ENCODE data around the gene ILDR1.

The ILDR1 gene

GRCh38 chr3:121995161-121996137, 26.6 kb downstream of the ILDR1 start:
- no peak for DNase-seq (ENCODE audit: low read depth in 1 of 2, low spot score in 1 of 2)

- DNase-seq (ENCODE audit: low read depth in 1 of 2, low spot score in 1 of 2): no peak
Observed at GRCh38 chr3:121994551-121994950, 27.5 kb downstream of the ILDR1 start.

- no peak for DNase-seq (ENCODE audit: low read depth in 1 of 2, low spot score in 1 of 2)
Observed at GRCh38 chr3:121992601-121993560, 29.2 kb downstream of the ILDR1 start.

- no peak for DNase-seq (ENCODE audit: low read depth in 1 of 2, low spot score in 1 of 2)
Observed at GRCh38 chr3:121989943-121990342, 32.1 kb downstream of the ILDR1 start.

GRCh38 chr3:121988146-121988545, 33.9 kb downstream of the ILDR1 start:
- DNase-seq (ENCODE audit: low read depth in 1 of 2, low spot score in 1 of 2): no peak

- DNase-seq (ENCODE audit: low read depth in 1 of 2, low spot score in 1 of 2): no peak
Observed at GRCh38 chr3:121985846-121986245, 36.2 kb downstream of the ILDR1 start.

GRCh38 chr3:121981473-121981872, 40.6 kb downstream of the ILDR1 start:
- DNase-seq (ENCODE audit: low read depth in 1 of 2, low spot score in 1 of 2): no peak

GRCh38 chr3:121980450-121980796, 41.6 kb downstream of the ILDR1 start:
- DNase-seq (ENCODE audit: low read depth in 1 of 2, low spot score in 1 of 2): no peak

GRCh38 chr3:121979734-121980449, 42.2 kb downstream of the ILDR1 start:
- no peak for DNase-seq (ENCODE audit: low read depth in 1 of 2, low spot score in 1 of 2)

GRCh38 chr3:121979246-121979645, 42.8 kb downstream of the ILDR1 start:
- no peak for DNase-seq (ENCODE audit: low read depth in 1 of 2, low spot score in 1 of 2)

- DNase-seq (ENCODE audit: low read depth in 1 of 2, low spot score in 1 of 2): no peak
Observed at GRCh38 chr3:121976727-121977126, 45.3 kb downstream of the ILDR1 start.

GRCh38 chr3:121975702-121976302, 46.2 kb downstream of the ILDR1 start:
- no peak for DNase-seq (ENCODE audit: low read depth in 1 of 2, low spot score in 1 of 2)

GRCh38 chr3:121974601-121975111, 47.4 kb downstream of the ILDR1 start:
- no peak for DNase-seq (ENCODE audit: low read depth in 1 of 2, low spot score in 1 of 2)

GRCh38 chr3:121970047-121970446, 52.0 kb downstream of the ILDR1 start:
- no peak for DNase-seq (ENCODE audit: low read depth in 1 of 2, low spot score in 1 of 2)

GRCh38 chr3:121969631-121970030, 52.4 kb downstream of the ILDR1 start:
- no peak for DNase-seq (ENCODE audit: low read depth in 1 of 2, low spot score in 1 of 2)

- DNase-seq (ENCODE audit: low read depth in 1 of 2, low spot score in 1 of 2): no peak
Observed at GRCh38 chr3:121963608-121964007, 58.4 kb downstream of the ILDR1 start.

- no peak for DNase-seq (ENCODE audit: low read depth in 1 of 2, low spot score in 1 of 2)
Observed at GRCh38 chr3:121962443-121962842, 59.6 kb downstream of the ILDR1 start.

- no peak for DNase-seq (ENCODE audit: low read depth in 1 of 2, low spot score in 1 of 2)
Observed at GRCh38 chr3:121961283-121961682, 60.8 kb downstream of the ILDR1 start.

GRCh38 chr3:121958801-121959200, 63.2 kb downstream of the ILDR1 start:
- DNase-seq (ENCODE audit: low read depth in 1 of 2, low spot score in 1 of 2): no peak

GRCh38 chr3:121957674-121958415, 64.2 kb downstream of the ILDR1 start:
- no peak for DNase-seq (ENCODE audit: low read depth in 1 of 2, low spot score in 1 of 2)
